GM19043 (cell line): ENCODE data around the gene PLCZ1.
"Not testable (repeated sequence)": the region's sequence is repeated elsewhere in the genome, so short reads cannot be mapped to it uniquely, and the experiment has no call there.

Source experiments
- ATAC-seq: cut with Tn5 transposase; IDR thresholded peaks from one replicate; pipeline ENCODE4 v1.9.1; 2021; ENCODE audit warnings: low read depth; ENCODE audit not compliant: unreplicated experiment

The PLCZ1 gene

DNA sequence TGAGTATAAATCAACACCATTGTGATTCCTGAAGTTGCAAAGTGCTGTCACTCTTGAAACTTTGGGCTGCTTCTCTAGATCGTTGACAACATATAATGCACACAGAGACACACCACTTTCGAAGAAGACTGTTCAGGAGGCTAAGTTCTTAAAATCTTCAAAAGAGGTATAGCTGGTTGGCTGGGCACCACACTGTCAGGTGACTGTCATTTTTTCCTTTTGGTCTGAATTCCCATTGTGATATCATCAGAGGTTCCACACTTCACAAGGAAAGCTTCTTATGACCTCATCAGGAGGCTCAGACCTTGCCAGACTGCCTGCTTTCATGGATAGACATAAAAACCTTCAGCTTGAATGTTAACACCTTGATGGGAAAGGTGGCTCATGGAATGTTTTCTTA, at the start of gene PLCZ1, which contains the start of gene CAPZA3:
Gene PLCZ1 (minus strand): TSS at position 194 of the 400 bp plus-strand sequence. CDS start 641 bp downstream, outside the sequence.
Gene CAPZA3 (plus strand): TSS at position 301 of the 400 bp plus-strand sequence. CDS start 150 bp downstream, outside the sequence.
- ATAC-seq = no peak

DNA sequence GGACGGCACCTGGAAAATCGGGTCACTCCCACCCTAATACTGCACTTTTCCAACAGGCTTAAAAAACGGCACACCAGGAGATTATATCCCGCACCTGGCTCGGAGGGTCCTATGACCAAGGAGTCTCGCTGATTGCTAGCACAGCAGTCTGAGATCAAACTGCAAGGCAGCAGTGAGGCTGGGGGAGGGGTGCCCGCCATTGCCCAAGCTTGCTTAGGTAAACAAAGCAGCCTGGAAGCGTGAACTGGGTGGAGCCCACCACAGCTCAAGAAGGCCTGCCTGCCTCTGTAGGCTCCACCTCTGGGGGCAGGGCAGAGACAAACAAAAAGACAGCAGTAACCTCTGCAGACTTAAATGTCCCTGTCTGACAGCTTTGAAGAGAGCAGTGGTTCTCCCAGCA, 47.7 kb upstream of the PLCZ1 start:
- ATAC-seq = not testable (repeated sequence)

DNA sequence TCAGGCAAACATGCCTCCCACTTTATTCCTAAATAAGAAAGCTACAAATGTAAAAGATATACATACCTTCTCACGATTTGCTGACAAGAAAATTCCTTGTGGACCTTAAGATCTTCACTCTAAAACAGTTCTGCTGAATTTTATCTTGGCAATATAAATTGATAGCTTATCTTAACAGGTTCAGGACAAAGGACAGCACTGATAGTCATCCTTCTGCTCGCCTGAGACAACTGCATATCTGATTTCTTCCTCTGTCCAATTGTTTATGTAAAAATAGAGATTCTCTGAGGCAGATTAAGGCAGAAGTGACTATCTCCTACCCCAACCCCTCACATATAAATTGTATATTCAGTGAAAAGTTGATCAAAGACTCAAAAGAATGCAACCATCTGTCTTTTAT, 45.0 kb upstream of the PLCZ1 start:
- ATAC-seq = no peak

- not testable (repeated sequence) for ATAC-seq
Measured at GRCh38 chr12:18766479-18766878, 28.7 kb upstream of the PLCZ1 start.

GRCh38 chr12:18755341-18755740, 17.5 kb upstream of the PLCZ1 start:
- ATAC-seq = no peak

DNA sequence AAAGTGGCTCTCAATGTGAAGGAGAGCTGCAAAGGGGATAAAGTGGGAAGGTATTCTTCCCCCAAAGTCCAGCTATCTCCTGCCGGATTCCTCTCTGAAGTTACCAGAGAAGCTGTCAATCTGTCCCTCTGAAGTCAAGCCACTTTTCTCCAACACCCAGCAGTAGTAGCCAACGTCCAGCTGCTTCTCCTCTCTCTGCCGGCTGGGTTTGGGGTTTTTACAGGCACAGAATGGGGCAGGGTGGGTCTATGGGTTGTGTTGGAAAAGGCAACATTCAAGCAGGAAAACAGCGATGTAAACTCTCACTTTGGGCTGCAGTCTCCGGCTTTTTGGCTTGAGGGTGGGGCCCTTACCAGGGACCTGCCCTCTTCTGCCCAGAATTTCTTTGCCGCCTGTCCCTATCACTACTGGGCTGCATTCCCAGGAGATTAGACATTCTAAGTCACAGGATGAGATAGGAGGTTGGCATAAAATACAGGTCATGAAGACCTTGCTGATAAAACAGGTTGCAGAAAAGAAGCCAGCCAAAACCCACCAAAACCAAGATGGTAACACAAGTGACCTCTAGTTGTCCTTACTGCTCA, 16.4 kb upstream of the PLCZ1 start:
- no peak for ATAC-seq

DNA sequence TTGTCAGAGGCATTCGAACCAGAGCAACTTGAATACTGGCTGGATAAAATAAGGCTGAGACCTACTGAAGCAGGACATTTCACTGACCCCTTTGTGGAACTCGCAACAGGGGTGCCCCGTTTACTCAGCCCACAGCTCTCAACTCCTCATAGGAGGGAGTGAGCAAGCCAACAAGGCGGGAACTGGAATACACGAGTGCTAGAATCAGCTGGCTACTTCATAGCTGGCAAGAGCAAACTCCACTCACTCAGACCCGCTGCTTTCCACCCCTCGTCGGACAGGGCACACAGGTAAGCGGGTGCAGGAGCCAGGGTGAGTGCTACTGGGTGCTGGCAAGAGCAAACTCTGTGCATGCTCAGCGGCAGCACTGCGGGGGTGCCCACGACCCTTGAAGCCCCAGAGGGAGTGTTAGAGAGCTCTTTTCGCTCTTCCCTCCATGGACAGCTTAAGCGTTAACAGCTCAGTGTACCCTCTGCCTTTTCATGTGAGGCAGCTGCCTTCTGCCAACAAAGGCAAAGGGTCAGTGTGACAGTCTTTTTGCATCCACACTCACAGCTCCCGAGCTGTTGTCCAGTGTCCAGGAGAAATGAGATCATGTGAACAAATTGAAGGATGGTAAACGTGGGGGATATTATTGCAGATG, 15.8 kb upstream of the PLCZ1 start:
- ATAC-seq = no peak

DNA sequence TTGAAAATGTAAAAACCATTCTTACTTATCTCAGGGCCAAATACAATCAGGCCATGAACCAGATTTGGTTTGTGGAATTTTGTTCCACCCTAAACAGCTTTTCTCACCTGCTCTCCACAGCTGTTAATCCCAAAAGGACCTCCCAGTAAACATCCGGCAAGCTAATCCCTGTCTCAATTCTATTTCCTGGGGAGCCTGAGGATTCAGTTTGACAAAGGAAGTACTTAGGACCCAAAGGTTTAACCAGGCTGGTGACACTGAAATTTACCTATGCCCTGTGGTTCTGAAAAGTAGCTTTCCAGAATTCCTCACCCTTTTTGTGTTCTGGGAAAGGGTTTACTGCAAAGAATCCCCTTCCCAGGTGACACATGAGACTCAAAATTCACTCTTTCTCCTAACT, 15.1 kb upstream of the PLCZ1 start:
- ATAC-seq = no peak

- ATAC-seq = no peak
Measured at GRCh38 chr12:18752280-18752920, 14.6 kb upstream of the PLCZ1 start.

- no peak for ATAC-seq
Measured at GRCh38 chr12:18751866-18752265, 14.1 kb upstream of the PLCZ1 start.

GRCh38 chr12:18750085-18750484, 12.3 kb upstream of the PLCZ1 start:
- ATAC-seq = no peak

DNA sequence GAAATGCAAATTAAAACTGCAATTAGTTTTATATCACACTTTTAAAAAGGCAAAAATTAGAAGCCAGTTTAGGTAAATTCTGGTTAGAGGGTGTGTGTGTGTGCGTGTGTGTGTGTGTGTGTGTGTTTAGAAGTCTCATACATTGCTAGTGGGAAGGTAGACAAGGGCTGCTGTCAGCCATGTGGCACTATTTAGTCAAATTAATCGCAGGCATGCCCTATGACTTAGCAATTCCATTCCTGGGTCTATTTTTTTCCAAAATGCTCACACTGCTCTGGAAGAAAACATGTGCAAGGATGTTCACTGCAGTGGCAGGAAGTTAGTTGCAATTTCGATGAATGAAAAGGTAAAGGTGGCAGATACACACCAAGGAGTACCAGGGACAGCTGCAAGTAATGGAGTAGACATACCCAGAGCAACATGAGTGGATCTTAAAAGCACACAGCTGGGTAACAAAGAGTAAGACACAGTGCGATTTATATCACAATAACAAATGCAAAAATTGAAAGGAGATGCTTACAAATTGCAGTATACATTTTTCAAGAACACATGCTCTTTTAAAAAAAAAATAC, 11.7 kb upstream of the PLCZ1 start:
- no peak for ATAC-seq

GRCh38 chr12:18747895-18748294, 10.1 kb upstream of the PLCZ1 start:
- ATAC-seq = no peak

DNA sequence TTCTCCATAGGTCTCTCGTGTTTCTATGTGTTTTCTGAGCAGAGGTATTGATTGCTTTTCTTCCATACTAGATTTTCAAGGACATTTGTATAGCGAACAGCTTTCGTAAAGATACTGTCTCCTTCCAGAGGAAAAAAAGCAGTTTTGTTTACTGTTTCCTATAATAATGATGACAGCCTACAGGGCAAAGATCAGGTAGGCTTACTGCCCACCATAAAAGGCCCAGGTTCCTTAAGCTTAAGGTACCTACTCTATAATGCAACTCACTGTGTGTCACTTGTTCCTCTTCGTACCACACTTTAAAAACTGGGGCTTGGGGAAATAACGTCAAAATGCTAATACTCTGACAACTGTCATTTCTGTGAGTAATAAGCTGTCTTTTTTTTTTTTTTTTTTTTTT, 6.7 kb downstream of the PLCZ1 start:
- ATAC-seq = no peak

DNA sequence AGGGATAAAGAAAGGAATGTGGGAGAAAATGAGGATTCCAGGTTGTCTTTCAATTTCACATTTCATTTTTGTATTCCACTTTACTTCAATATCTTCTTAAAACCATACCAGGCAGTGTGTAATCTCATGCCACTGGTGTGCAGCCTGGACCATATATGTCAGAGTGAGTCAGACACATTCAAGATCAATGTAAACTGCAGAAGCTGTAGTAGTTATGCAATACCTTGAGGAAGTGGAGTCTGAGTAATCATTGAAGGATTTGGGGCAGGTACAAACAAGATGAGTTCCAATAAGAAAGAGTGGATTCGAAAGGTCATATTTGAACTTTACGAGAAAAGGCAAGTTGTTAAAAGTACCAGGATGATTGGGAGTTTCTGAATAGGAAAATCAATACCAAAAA, 14.1 kb downstream of the PLCZ1 start:
- ATAC-seq = no peak

DNA sequence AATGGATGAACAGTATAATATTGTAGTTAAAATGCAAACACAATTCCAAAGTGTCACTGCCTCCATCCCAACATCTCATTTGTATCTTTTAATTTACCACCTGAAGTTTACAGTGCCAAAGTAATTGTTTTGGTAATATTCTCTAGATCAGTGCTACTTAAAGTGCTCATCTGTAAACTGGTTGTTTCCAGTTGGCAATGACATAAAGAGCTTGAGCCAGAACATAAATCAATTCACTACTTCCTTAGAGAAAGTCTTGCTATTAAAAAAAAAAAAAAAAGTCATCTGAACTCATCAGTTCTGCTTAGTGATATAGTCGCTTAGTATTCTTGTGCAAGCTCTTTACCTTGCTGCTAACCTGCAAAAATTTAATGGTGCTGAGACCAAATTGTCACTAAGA, 16.4 kb downstream of the PLCZ1 start:
- no peak for ATAC-seq

DNA sequence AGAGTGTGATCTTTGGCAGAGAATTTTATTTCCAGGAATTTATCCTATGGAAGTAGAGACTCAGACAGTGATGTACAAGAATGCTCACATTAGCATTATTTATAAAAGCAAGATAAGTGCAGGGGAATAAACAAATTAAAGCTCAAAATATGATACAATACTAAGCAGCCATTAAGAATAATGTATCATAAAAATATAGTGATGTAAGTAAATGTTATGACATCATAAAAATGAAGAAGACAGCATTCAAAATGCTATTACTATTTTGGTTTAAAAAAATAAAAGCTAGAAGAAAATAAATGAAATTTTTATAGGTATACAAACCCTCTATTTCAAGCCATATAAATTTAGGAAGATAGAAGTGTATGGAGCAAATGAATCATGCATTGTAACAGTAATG, 17.1 kb downstream of the PLCZ1 start:
- no peak for ATAC-seq

DNA sequence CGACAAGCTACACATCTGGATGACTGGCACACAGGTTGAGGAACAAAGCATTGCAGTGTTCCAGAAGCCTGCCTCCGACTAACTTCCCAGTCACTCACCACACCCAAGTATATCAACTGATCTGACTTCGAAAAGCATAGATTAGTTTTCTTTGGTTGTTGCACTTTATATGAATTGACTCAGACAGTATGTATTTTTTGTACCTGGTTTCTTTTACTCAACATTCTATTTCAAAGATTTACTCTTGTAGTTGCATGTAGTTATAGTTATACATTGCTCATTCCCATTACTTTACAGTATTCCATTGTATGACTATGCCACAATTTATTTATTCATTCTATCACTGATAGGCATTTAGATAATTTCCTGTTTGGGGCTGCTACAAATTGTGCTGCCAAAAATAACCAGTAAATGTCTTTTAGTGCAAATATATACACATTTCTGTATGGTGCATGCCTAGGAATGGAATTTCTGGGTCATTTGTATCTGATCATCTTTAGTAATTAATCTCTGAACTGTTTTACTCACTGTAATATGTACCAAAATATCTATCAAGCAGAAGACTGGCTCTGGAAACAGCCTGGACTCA, 17.8 kb downstream of the PLCZ1 start:
- ATAC-seq = no peak

DNA sequence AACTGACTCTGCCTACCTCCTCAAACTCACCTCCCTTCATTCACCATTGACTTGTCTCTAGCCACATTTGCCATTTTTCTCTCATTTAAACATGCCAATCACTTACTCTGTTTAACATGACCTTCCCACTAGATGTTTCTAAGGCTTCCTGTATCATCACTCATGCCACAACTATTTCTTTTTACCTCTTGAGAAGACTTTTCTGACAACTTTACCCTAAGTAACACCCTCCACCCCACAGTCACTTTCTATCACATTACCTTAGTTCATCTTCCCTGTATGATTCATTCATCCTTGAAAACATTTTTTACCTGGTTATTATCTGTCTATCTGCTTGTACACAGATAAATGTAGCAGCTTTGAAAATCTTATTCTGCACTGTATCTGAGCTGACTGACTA, 19.4 kb downstream of the PLCZ1 start:
- ATAC-seq = no peak

DNA sequence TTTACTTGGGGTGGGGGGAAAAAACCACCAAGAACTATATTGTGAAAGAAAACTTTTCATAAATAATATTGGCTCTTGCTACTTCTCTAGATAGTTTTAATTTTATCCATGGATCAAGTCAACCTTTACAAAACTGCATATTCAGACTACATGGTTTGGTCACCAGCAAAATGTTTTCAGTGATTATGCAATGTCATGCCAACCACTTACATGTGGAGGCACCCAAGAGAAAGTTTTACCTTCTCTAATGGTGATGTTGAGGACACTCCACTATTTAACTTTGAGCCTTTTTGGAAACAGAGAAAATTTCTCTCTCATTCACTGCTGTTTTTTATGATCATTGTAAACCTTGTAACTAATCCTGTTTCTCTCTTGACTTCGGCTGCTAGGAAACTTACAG, 21.6 kb downstream of the PLCZ1 start:
- no peak for ATAC-seq

GRCh38 chr12:18706798-18707197, 31.0 kb downstream of the PLCZ1 start:
- ATAC-seq = no peak
